ENCODE results near the gene CENPX.

The CENPX gene

GRCh38 chr17:82008258-82008940, 14.3 kb downstream of the CENPX start:
- Histone ChIP-seq H3K36me3 (replicated peaks; ENCODE audit: low read depth, low read length) (no peaks in the 10 kb centered on the region), H4K20me1 (ENCODE audit: insufficient read depth, low read length) (no peaks in the 10 kb centered on the region)

GRCh38 chr17:82007495-82008257, 15.0 kb downstream of the CENPX start:
- H3K36me3 ChIP-seq (replicated peaks; ENCODE audit: low read depth, low read length): no peaks in the 10 kb centered on the region
- H3K27ac ChIP-seq (ENCODE audit: low read length): no peak overlapping the region
- no peaks in the 10 kb centered on the region for H3K79me2 ChIP-seq (ENCODE audit: low read length)
- no peak for TF ChIP-seq EZH2phosphoT487 (IDR thresholded peaks at IDR 0.05; ENCODE audit: low read depth)
- no peak for TF ChIP-seq CTCF (IDR thresholded peaks at IDR 0.05; ENCODE audit: low read depth, low read length)
- no peaks in the 10 kb centered on the region for H4K20me1 ChIP-seq (ENCODE audit: insufficient read depth, low read length)
- no peak overlapping the region for H3K4me3 ChIP-seq (ENCODE audit: low read length)
- no peaks in the 10 kb centered on the region for H3K4me1 ChIP-seq (ENCODE audit: low read length)
- H3K4me2 ChIP-seq (ENCODE audit: low read length): no peak overlapping the region
- H3K9ac ChIP-seq (ENCODE audit: low read length): no peak overlapping the region
- no peak overlapping the region for H2AFZ ChIP-seq (ENCODE audit: low read depth, low read length)
- no peaks in the 10 kb centered on the region for H3K27me3 ChIP-seq (ENCODE audit: low read depth, low read length)
- H3K9me3 ChIP-seq (ENCODE audit: insufficient read depth, low read length): no peaks in the 10 kb centered on the region

More at GRCh38 chr17:82008258-82008940, 14.3 kb downstream of the CENPX start:
- H3K9ac ChIP-seq (ENCODE audit: low read length): no peak overlapping the region
- H3K4me3 ChIP-seq (ENCODE audit: low read length): no peak overlapping the region
- no peaks in the 10 kb centered on the region for H3K79me2 ChIP-seq (ENCODE audit: low read length)
- no peaks in the 10 kb centered on the region for H3K27me3 ChIP-seq (ENCODE audit: low read depth, low read length)
- H3K4me2 ChIP-seq (ENCODE audit: low read length): no peak overlapping the region
- no peaks in the 10 kb centered on the region for H3K4me1 ChIP-seq (ENCODE audit: low read length)
- no peak for TF ChIP-seq CTCF (IDR thresholded peaks at IDR 0.05; ENCODE audit: low read depth, low read length)
- no peak for TF ChIP-seq EZH2phosphoT487 (IDR thresholded peaks at IDR 0.05; ENCODE audit: low read depth)
- no peak overlapping the region for H2AFZ ChIP-seq (ENCODE audit: low read depth, low read length)
- H3K9me3 ChIP-seq (ENCODE audit: insufficient read depth, low read length): no peaks in the 10 kb centered on the region
- no peak overlapping the region for H3K27ac ChIP-seq (ENCODE audit: low read length)

DNA sequence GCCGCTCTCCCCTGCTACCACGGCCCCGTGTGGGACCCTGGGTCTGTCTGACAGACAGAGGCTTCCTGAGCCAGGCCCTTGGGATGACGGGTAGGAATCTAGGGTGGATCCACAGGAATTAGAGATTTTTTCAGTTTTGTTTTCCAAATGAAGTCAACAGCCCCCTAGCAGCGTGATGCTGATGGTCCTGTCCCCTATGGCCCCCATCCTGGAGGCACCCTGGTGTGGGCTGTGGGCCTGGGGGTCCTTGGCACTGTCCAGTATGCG, 15.5 kb downstream of the CENPX start:
- Histone ChIP-seq H2AFZ (ENCODE audit: low read depth, low read length) (no peak overlapping the region), H3K27me3 (ENCODE audit: low read depth, low read length) (no peaks in the 10 kb centered on the region), H3K79me2 (ENCODE audit: low read length) (no peaks in the 10 kb centered on the region), H3K9me3 (ENCODE audit: insufficient read depth, low read length) (no peaks in the 10 kb centered on the region), H3K27ac (ENCODE audit: low read length) (no peak overlapping the region), H3K9ac (ENCODE audit: low read length) (no peak overlapping the region), H3K4me2 (ENCODE audit: low read length) (no peak overlapping the region), H4K20me1 (ENCODE audit: insufficient read depth, low read length) (no peaks in the 10 kb centered on the region), H3K4me1 (ENCODE audit: low read length) (no peaks in the 10 kb centered on the region), H3K4me3 (ENCODE audit: low read length) (no peak overlapping the region), H3K36me3 (replicated peaks; ENCODE audit: low read depth, low read length) (no peaks in the 10 kb centered on the region)
- TF ChIP-seq CTCF (IDR thresholded peaks at IDR 0.05; ENCODE audit: low read depth, low read length) (no peak), EZH2phosphoT487 (IDR thresholded peaks at IDR 0.05; ENCODE audit: low read depth) (no peak)

DNA sequence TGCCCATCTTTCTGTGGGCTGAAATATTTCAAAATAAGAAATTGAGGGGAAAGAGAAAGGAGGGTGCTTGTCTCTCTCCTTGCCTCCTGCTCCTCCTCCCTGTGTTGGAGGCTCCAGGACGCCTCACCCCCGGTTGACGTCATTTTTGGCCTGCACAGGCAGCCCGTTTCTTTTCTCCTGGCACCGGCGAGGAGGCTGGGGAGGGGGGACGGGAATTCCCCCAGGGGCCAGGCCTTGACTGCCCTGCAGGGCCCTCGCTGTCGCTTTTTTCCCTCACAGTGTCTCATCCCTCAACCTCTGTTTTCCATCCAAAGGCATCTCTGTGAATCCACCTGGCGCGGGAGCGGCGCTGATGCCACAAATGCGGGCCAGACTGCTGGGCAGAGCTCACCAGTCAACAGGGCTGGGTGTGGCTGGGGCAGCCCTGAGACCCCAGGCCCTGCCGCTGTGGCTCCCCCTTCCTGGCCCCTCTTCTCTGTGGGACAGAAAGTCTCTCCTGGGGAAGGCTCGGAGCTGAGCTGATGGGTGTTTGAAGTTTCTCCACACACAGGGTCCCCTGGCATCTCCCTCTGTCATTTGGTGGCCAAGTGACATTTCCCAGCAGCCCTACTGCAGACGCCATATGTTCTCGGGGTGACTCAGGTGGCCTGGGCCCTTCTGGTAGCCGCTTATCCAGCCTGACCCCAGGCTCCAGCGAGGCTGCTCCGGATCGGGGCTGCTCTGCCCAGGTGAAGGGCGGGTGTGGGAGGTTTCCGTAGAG, 16.0 kb downstream of the CENPX start:
- Histone ChIP-seq H3K4me2 (ENCODE audit: low read length) (no peak overlapping the region), H3K79me2 (ENCODE audit: low read length) (no peaks in the 10 kb centered on the region), H3K4me3 (ENCODE audit: low read length) (no peak overlapping the region), H4K20me1 (ENCODE audit: insufficient read depth, low read length) (no peaks in the 10 kb centered on the region), H3K9ac (ENCODE audit: low read length) (no peak overlapping the region), H3K36me3 (replicated peaks; ENCODE audit: low read depth, low read length) (no peaks in the 10 kb centered on the region), H3K4me1 (ENCODE audit: low read length) (no peaks in the 10 kb centered on the region), H3K27ac (ENCODE audit: low read length) (no peak overlapping the region), H2AFZ (ENCODE audit: low read depth, low read length) (no peak overlapping the region), H3K9me3 (ENCODE audit: insufficient read depth, low read length) (no peaks in the 10 kb centered on the region), H3K27me3 (ENCODE audit: low read depth, low read length) (no peaks in the 10 kb centered on the region)
- TF ChIP-seq CTCF (IDR thresholded peaks at IDR 0.05; ENCODE audit: low read depth, low read length): no peak
- TF ChIP-seq EZH2phosphoT487 (IDR thresholded peaks at IDR 0.05; ENCODE audit: low read depth): no peak

Measured in OCI-LY3 (cell line).